LNCaP clone FGC (cell line): ENCODE data around the gene GP5.

ENCODE experiments used
- DNase-seq: peaks from one replicate; pipeline ENCODE4 v3.0.0-alpha.2; 2011; ENCODE audit warnings: low read depth
- H3K4me3 ChIP-seq: 2 replicates; pipeline ENCODE4 v1.5.1; 2011; ENCODE audit warnings: mild to moderate bottlenecking, low read depth, low read length, control low read depth
- TF ChIP-seq, protein P1 (sequence below): IDR thresholded peaks from 2 replicates; pipeline ENCODE4 v1.5.1; 2012; ENCODE audit warnings: mild to moderate bottlenecking; ENCODE audit not compliant: control insufficient read depth, insufficient read depth; ENCODE audit errors: extremely low read depth

GP5 gene

DNA sequence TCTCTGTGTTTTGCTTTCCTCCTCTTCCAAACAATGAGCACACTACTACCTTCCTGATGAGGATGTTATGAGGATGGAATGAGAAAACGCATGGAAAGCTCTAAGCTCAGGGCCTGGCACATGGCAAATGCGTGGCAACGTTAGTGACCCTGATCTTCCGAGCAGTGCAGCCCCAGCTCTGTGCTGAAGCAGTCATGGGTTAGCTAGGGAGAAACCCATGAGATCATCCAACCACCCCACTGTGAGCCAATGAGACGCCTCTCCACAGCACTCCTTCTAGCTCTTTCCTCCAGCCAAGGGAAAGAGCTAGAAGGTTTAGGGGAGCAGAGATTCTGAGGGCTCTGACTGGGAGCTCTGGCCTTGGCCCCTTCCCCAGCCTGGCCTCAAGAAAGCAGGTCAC lies 52.4 kb downstream of the GP5 start:
- H3K4me3 ChIP-seq = no peak overlapping the region
- no peak for DNase-seq
- TF ChIP-seq, protein P1, sequence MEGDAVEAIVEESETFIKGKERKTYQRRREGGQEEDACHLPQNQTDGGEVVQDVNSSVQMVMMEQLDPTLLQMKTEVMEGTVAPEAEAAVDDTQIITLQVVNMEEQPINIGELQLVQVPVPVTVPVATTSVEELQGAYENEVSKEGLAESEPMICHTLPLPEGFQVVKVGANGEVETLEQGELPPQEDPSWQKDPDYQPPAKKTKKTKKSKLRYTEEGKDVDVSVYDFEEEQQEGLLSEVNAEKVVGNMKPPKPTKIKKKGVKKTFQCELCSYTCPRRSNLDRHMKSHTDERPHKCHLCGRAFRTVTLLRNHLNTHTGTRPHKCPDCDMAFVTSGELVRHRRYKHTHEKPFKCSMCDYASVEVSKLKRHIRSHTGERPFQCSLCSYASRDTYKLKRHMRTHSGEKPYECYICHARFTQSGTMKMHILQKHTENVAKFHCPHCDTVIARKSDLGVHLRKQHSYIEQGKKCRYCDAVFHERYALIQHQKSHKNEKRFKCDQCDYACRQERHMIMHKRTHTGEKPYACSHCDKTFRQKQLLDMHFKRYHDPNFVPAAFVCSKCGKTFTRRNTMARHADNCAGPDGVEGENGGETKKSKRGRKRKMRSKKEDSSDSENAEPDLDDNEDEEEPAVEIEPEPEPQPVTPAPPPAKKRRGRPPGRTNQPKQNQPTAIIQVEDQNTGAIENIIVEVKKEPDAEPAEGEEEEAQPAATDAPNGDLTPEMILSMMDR = no peak

- no peak for DNase-seq
- H3K4me3 ChIP-seq = no peak overlapping the region
- TF ChIP-seq, protein P1 = no peak
These were observed 53.0 kb downstream of the GP5 start for GRCh38 chr3:194346035-194346434.
